Endothelial cell of umbilical vein (primary cell): ENCODE results near the gene RPH3AL. TPM values are rescaled to one million over a fixed set of nuclear protein-coding genes. Genes with fewer than 3 reads are reported as not detected.
"Not testable (repeated sequence)": the region's sequence is repeated elsewhere in the genome, so short reads cannot be mapped to it uniquely, and the experiment has no call there.

Source experiments
- BruUV-seq: library from RNA; stranded (reverse); fragments of 400-500 nt; replicated peaks from 2 replicates; lab custom pipeline; 2021; lab: Mats Ljungman, UMichigan
- CTCF ChIA-PET: fragments of 300-600, 350-600 bp; sonication (Branson Sonifier 250); formaldehyde crosslinking; loops from one replicate; lab custom pipeline; 2021; ENCODE audit warnings: antibody characterized with exemption, inconsistent platforms; lab: Charles Lee
- POLR2A ChIA-PET: fragments of 300-600, 350-600 bp; sonication (Branson Sonifier 250); formaldehyde crosslinking; loops from one replicate; lab custom pipeline; 2021; ENCODE audit warnings: antibody characterized with exemption, inconsistent platforms; lab: Charles Lee
- DNase-seq: peaks from one replicate; pipeline ENCODE4 v3.0.0-alpha.2; 2011; ENCODE audit warnings: low read depth, low spot score
- FAIRE-seq: peaks from 2 replicates; lab custom pipeline; 2011; peaks lifted over from hg19 to GRCh38; lab: Jason Lieb, UNC
- H2AFZ ChIP-seq: 2 replicates; pipeline ENCODE4 v1.6.0; 2012; ENCODE audit warnings: low read depth, low read length, control low read depth, inconsistent platforms
- H3K27ac ChIP-seq: 2 replicates; pipeline ENCODE4 v1.5.1; 2011; ENCODE audit warnings: low read depth, mild to moderate bottlenecking, control low read depth, low read length, moderate library complexity; ENCODE audit not compliant: insufficient read depth
- H3K27me3 ChIP-seq, 2 experiments: 2 replicates each; pipeline versions ENCODE4 v1.6.0 to v1.6.1; 2011; ENCODE audit warnings: low read length in 2 of 2, mixed read lengths in 1 of 2; ENCODE audit not compliant: control insufficient read depth in 2 of 2, insufficient read depth in 2 of 2
- H3K36me3 ChIP-seq, 2 experiments: 2 replicates in 1 of 2; 3 replicates in 1 of 2; pipeline ENCODE4 v1.5.1; 2011; ENCODE audit warnings: low read length in 2 of 2, mild to moderate bottlenecking in 1 of 2, moderate library complexity in 1 of 2; ENCODE audit not compliant: control insufficient read depth in 2 of 2, insufficient read depth in 2 of 2; ENCODE audit errors: extremely low read depth in 1 of 2
- H3K4me1 ChIP-seq: 3 replicates; pipeline ENCODE4 v1.5.1; 2011; ENCODE audit warnings: mild to moderate bottlenecking, low read length; ENCODE audit not compliant: control insufficient read depth, insufficient read depth; ENCODE audit errors: extremely low read depth
- H3K4me2 ChIP-seq: 2 replicates; pipeline ENCODE4 v1.6.1; 2011; ENCODE audit warnings: low read length, control low read depth, mixed read lengths; ENCODE audit not compliant: insufficient read depth
- H3K4me3 ChIP-seq, 3 experiments: fragments of 200-600 bp in 1 of 3; sonication (generic), shearing (Covaris generic) in 1 of 3; replicated peaks in 1 of 3; 2 replicates each; pipeline ENCODE4 v1.5.1; 2011 to 2016; ENCODE audit warnings: control low read depth in 3 of 3, low read length in 3 of 3, mild to moderate bottlenecking in 2 of 3, inconsistent platforms in 1 of 3, low read depth in 1 of 3, moderate library complexity in 1 of 3; ENCODE audit not compliant: insufficient read depth in 1 of 3
- H3K79me2 ChIP-seq: 2 replicates; pipeline ENCODE4 v1.6.0; 2012; ENCODE audit warnings: low read length, inconsistent platforms; ENCODE audit not compliant: control insufficient read depth, insufficient read depth
- H3K9ac ChIP-seq: replicated peaks from 2 replicates; pipeline ENCODE3; 2011; ENCODE audit warnings: low read length, control low read depth; ENCODE audit not compliant: insufficient read depth; ENCODE audit errors: extremely low read depth
- H3K9me1 ChIP-seq: replicated peaks from 3 replicates; pipeline ENCODE4 v1.6.0; 2011; ENCODE audit warnings: mild to moderate bottlenecking, low read length; ENCODE audit not compliant: control insufficient read depth, insufficient read depth; ENCODE audit errors: extremely low read depth
- H3K9me3 ChIP-seq: replicated peaks from 2 replicates; pipeline ENCODE4 v1.5.1; 2012; ENCODE audit warnings: low read length, inconsistent platforms; ENCODE audit not compliant: control insufficient read depth, insufficient read depth
- H4K20me1 ChIP-seq: replicated peaks from 2 replicates; pipeline ENCODE3; 2011; ENCODE audit warnings: mild to moderate bottlenecking, low read length; ENCODE audit not compliant: control insufficient read depth, insufficient read depth; ENCODE audit errors: extremely low read depth
- CTCF ChIP-seq, 2 donors: IDR thresholded peaks; 1 replicate in 1 of 2; 2 replicates in 1 of 2; pipeline ENCODE4 v1.5.1; 2011; ENCODE audit warnings: low read length in 2 of 2, mild to moderate bottlenecking in 2 of 2, moderate library complexity in 2 of 2, control low read depth in 1 of 2, inconsistent platforms in 1 of 2, low read depth in 1 of 2; ENCODE audit not compliant: insufficient read depth in 1 of 2; ENCODE audit errors: extremely low read depth in 1 of 2
- dilution Hi-C: fragments of 300-500 bp; cut with MboI; formaldehyde crosslinking; loops from one replicate; pipeline ENCODE4 v1.15.0; 2019; ENCODE audit warnings: low sequenced_read_pairs; ENCODE audit not compliant: extremely low pct_ligation_motif_present
- intact Hi-C: fragments of 100-400 bp; cut with micrococcal nuclease; formaldehyde crosslinking; loops from one replicate; pipeline ENCODE4 v1.10.0; 2022
- polyA plus RNA-seq, 4 experiments: library from polyadenylated mRNA; depleted of rRNA in 3 of 4; stranded (reverse) in 3 of 4; unstranded in 1 of 4; fragments of >200 nt; gene quantifications; 2 replicates each; pipeline versions ENCODE4 v1.2.1 to v1.2.3, GENCODE V29; 2011 to 2012; ENCODE audit warnings: missing spikeins in 1 of 4
- total RNA-seq: library from RNA; stranded (reverse); gene quantifications from 2 replicates; pipeline ENCODE4 v1.2.3, GENCODE V29; 2021

RPH3AL gene
- total and polyA plus RNA-seq, 2 donors (not counting 3 experiments of a cell fraction or from before 2014, with no cell fraction given): 4.1 to 7.0 TPM

- CTCF ChIA-PET: interaction anchor here (1.2 kb wide), 1 partner anchor 137 kb away, joined by 3 read pairs; no protein-coding TSS in a partner anchor
- no peak overlapping the region for H3K4me3 ChIP-seq
- intact Hi-C loops: no loop called here
- H3K79me2 ChIP-seq: no peaks in the 10 kb centered on the region
- BruUV-seq: no TSS peak
- FAIRE-seq: no peak
- no peak for TF ChIP-seq CTCF (IDR thresholded peaks at IDR 0.05; ENCODE audit: extremely low read depth in 1 of 2, insufficient read depth in 1 of 2, low read depth in 1 of 2, low read length in 2 of 2)
- no peak overlapping the region for H3K4me2 ChIP-seq
- H4K20me1 ChIP-seq: no peaks in the 10 kb centered on the region
- peaks cover 19% of the 10 kb centered on the region for H3K4me1 ChIP-seq
- dilution Hi-C loops: no loop called here
- H3K27me3 ChIP-seq: no peaks in the 10 kb centered on the region
- no peaks in the 10 kb centered on the region for H3K36me3 ChIP-seq
- H3K9ac ChIP-seq: no peak overlapping the region
- no peaks in the 10 kb centered on the region for H3K9me1 ChIP-seq
- no peak overlapping the region for H2AFZ ChIP-seq
- POLR2A ChIA-PET: no interaction called here
- H3K9me3 ChIP-seq: no peaks in the 10 kb centered on the region
- no peak overlapping the region for H3K27ac ChIP-seq
- no peak for DNase-seq
These were observed 150.1 kb downstream of the RPH3AL start for GRCh38 chr17:202501-202951.

GRCh38 chr17:201736-202135 lies 150.9 kb downstream of the RPH3AL start:
- CTCF ChIA-PET: interaction anchor here (1.2 kb wide), 1 partner anchor 138 kb away, joined by 3 read pairs; no protein-coding TSS in a partner anchor
- H3K9ac ChIP-seq, BruUV-seq, H3K4me3 ChIP-seq, H3K9me3 ChIP-seq, H3K36me3 ChIP-seq, H3K9me1 ChIP-seq, H3K79me2 ChIP-seq, FAIRE-seq, H2AFZ ChIP-seq, dilution Hi-C loops, H4K20me1 ChIP-seq, H3K27me3 ChIP-seq, intact Hi-C loops, POLR2A ChIA-PET, H3K4me2 ChIP-seq, H3K27ac ChIP-seq, DNase-seq: not testable (repeated sequence)
- peaks cover 19% of the 10 kb centered on the region for H3K4me1 ChIP-seq

- H3K4me3 ChIP-seq, H3K9me3 ChIP-seq, H3K27ac ChIP-seq, DNase-seq, H3K79me2 ChIP-seq, H2AFZ ChIP-seq, H3K9me1 ChIP-seq, H3K9ac ChIP-seq, H3K27me3 ChIP-seq, POLR2A ChIA-PET, BruUV-seq, H4K20me1 ChIP-seq, H3K36me3 ChIP-seq, intact Hi-C loops, H3K4me2 ChIP-seq, dilution Hi-C loops, FAIRE-seq, CTCF ChIA-PET: not testable (repeated sequence)
- H3K4me1 ChIP-seq: peaks cover 19% of the 10 kb centered on the region
These were observed 151.3 kb downstream of the RPH3AL start for GRCh38 chr17:201257-201656.
